NOMO-1 (cell line): Measurements from ENCODE around the gene TTLL11.

Source experiments
- DNase-seq, 2 experiments: peaks; one replicate each; lab custom pipeline; 2025; ENCODE audit not compliant: unreplicated experiment in 2 of 2; lab: John Stamatoyannopoulos, UW

The TTLL11 gene

GRCh38 chr9:121862371-121863332, 230.5 kb downstream of the TTLL11 start:
- DNase-seq = no peak

DNA sequence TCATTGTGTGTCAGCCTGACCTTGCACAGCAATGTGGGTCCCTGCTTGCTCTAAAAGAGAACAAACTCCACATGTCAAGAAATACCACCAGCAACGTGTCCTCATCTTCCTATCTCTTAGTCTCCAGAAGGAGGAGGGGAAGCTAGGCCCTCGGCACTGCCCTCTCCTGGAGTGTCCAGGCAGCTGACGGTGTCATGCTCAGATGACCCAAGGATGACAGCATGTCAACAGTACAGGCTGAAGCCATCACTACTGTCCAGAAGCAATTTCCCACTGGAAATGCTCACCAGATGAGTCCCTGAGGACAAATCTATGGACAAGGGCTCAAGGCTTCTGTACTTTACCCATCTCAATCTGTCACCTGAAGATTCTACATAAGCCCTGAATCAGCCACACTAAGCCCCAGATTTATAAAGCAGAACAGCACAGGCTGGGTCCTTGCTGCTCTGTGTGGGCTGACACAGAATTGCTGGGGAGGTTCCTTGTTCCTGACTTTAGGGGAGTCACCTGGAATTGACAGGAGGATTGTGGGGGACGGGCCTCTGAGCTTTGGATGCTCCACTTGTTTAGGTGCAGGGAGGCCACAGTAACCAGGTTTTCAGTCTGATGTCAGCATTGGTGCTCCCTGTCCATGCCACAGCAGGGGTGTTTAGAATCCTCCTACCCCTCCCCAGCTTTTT, 231.5 kb downstream of the TTLL11 start:
- no peak for DNase-seq

GRCh38 chr9:121860744-121861143, 232.4 kb downstream of the TTLL11 start:
- no peak for DNase-seq

- DNase-seq = no peak
Measured at GRCh38 chr9:121860213-121860612, 232.9 kb downstream of the TTLL11 start.

DNA sequence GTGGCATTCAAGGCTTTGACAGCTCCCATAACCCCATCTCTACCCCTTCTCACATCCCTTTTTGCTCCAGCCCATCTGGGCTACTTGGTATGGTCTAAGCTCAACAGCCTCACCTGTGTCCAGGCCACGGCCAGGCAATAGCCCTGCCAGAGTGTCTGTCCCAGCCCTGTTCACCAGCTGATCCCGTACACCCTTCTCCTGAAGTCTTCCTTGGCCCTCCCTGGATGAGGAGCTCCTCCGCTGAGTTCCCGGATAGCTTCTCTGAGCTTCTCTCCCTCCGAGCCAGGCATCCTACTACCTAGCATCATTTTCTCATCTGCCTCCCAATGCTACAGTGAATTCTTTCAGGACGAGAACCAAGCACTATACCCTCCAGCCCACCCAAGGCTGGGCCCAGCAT, 233.5 kb downstream of the TTLL11 start:
- no peak for DNase-seq

GRCh38 chr9:121858788-121859187, 234.3 kb downstream of the TTLL11 start:
- no peak for DNase-seq

DNA sequence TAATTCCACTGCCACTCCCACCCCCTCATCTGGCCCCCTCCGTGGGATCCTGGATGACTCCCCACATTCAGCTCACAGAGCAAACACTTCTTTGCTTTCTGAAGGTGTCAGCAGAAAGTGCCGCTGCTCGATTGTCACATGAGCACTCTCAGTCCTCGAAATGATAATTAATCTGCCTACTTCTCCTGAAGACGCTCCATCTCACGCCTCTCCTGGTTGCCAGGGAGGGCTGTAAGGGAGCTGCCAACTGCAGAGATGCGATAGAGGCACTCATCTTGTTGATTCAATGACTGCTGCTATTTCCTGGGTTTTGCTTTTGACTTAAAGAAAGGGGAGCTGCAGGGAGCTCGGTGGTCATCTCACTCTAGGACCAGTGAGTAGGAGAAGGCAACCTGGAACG, 235.2 kb downstream of the TTLL11 start:
- no peak for DNase-seq

- no peak for DNase-seq
Measured at GRCh38 chr9:121855476-121855875, 237.6 kb downstream of the TTLL11 start.

DNA sequence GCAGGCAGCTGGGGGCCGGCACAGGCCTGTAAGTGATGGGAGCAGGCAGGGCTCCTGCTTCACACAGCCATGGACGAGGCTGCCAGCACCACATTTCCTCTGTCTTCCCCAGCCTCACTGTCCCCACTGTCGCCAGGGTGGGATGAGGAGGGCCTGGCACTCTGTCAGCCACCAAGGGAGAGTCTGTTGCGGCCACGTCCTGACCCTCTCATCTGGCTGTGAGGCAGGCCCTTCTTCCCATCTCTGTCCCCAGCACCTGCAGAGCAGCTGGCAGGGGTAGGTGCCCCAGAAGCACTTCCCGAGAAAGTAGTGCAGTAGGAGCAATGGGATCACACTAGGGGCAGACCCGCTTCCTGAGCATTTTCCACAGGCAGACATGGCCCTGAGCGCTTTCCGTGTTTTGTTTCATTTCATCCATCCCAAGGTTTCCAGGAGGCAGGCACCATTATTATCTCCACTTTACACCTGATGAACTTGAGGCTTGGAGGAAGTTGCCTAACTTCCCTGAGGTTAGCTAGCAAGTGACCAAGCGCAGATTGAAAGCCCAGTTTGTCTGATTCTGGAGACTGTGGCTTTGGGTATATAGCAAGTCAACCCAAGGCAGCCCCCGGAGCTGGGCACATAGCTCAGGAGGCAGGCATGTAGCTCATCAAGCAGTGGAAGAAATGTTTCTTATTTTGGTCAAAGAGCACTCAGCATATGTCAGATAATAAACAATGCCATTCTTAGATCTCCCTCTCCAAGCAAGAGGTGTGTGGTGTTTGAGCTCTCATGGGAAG, 239.3 kb downstream of the TTLL11 start:
- no peak for DNase-seq

GRCh38 chr9:121852651-121853616, 240.2 kb downstream of the TTLL11 start:
- DNase-seq = no peak

DNA sequence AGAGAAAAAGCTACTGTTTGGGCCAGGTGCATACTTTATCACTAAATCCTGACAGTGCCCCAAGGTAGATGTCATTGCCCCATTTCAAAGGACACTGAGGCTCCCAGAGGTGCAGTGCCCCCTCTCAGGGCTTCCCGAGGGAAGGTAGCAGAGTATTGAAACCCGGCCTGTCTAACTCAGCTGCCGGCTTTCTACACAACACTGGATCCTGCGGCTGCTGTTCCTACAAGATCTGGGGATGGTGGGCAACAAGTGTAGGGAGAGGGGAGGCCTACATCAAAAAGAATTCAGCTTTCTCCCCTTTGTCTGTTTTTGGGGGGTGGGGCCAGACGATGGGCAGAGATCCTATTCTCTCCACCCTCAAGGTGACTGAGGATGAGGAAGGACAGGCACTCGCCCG, 240.9 kb downstream of the TTLL11 start:
- DNase-seq = no peak

DNA sequence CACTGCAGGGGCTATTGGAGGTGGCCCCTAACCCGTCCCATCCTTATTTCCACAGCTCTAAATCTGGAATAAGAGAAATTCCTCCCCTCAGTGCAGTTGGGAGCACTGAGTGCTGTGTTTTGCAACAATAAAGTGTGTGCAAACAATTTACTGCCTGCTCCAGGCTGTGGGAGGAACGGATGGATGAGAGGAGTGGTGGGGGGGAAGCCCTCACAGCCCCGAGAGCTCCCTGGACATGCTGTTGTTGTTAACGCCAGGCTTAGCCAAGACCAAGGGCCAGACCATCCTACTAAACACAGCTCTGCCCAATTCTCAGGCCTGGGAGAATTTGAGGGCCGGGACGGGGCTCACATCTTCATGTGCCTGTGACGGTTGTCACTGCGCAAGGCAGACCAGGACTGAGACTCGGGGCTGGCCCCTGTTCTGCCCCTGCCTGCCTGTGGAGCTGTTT, 241.4 kb downstream of the TTLL11 start:
- DNase-seq = no peak

DNA sequence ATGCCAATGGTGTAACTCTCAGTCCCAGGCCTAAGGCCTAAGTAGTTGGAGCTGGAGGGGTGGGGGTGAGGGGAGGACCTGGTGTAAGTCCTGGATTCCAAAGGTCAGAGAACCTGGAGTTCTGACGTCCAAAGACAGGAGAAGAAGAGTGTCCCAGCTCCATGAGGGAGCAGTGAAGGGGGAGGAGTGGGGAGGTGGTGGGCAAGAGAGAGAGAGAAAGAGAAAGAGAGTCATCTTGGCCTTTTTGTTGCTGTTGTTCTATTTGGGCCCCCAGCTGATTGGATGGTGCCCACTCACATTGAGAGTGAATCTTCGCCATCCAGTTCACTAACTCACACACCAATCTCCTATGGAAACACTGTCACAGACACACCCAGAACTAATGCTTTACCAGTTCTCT, 242.7 kb downstream of the TTLL11 start:
- no peak for DNase-seq

GRCh38 chr9:121849554-121849953, 243.6 kb downstream of the TTLL11 start:
- no peak for DNase-seq

- DNase-seq = no peak
Measured at GRCh38 chr9:121844562-121844961, 248.5 kb downstream of the TTLL11 start.

DNA sequence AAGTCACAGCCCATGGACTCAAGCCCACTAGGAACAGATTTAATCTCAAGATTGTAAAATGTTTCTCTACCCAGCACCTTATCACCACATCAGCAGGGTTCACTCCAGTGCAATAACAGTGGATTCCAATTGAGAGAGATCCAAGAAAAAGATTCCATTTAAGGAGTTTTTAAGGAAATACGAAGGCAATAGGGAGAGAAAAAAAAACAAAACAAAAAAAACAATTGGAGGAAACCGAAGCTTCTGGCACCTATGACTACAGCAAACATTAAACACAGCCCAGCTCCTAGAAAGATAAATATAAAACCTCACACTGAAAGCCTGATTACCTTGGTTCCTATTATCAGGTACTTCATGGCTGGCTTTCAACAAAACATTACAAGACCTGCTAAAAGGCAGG, 249.0 kb downstream of the TTLL11 start:
- DNase-seq = no peak

DNA sequence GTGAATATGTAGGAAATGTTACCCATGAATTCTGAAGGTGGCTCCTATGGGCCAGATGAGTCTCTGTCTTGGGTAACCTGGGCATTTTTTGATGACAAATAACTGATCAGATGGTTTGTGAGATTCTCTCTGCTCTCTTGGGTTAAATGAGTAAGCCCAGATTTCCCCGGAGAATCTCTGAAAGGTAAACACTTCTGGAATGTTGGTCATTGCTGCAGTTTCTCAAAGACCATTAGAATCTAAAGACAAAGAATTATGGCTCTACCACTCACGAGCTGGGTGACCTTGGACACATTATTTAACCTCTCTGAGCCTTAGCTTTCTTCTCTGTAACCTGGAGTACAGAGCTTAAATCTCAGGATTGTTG, 250.5 kb downstream of the TTLL11 start:
- no peak for DNase-seq

- no peak for DNase-seq
Measured at GRCh38 chr9:121841771-121842611, 251.1 kb downstream of the TTLL11 start.
